ENCODE results near the gene SLCO6A1. TPM values are rescaled to one million over a fixed set of nuclear protein-coding genes. Genes with fewer than 3 reads are reported as not detected.

The SLCO6A1 gene
- total RNA-seq, 2 donors from 2014 or later, result not detected

DNA sequence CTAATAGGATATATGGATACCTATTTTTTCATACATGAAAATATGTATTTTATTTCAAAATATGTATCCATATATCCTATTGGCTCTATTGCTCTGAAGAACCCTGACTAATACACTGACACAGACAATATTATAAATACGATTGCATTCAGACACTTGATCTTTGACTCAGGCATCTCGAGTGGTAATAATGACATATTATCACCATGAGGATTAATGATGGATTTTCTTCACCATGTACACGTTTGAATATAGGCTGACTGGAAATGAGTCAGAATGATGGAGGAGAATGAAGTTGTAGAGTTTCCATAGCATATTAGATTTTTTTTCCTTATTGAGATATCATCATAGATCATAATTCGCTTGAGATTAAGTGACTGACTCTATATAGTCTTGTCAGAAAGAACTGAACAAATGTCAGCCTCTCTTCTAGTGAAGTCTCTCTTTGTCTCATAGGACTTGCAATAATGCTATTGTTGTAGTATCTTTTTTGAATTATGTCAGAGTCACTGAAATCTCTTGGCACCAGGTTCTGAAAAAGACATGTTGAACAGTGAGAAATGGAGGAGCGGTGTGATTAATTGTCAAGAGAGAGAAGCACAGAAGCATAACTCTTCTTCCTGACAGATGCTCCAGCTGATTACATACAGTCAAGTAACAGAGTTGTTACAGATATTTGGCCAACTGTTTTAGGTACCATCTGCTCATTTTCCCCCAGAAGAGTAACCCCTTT, 41.4 kb upstream of the SLCO6A1 start:
- TF ChIP-seq, protein P1, sequence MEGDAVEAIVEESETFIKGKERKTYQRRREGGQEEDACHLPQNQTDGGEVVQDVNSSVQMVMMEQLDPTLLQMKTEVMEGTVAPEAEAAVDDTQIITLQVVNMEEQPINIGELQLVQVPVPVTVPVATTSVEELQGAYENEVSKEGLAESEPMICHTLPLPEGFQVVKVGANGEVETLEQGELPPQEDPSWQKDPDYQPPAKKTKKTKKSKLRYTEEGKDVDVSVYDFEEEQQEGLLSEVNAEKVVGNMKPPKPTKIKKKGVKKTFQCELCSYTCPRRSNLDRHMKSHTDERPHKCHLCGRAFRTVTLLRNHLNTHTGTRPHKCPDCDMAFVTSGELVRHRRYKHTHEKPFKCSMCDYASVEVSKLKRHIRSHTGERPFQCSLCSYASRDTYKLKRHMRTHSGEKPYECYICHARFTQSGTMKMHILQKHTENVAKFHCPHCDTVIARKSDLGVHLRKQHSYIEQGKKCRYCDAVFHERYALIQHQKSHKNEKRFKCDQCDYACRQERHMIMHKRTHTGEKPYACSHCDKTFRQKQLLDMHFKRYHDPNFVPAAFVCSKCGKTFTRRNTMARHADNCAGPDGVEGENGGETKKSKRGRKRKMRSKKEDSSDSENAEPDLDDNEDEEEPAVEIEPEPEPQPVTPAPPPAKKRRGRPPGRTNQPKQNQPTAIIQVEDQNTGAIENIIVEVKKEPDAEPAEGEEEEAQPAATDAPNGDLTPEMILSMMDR (IDR thresholded peaks at IDR 0.05), result no peak
- no peak for DNase-seq (ENCODE audit: low spot score)
- Histone ChIP-seq H3K4me3 (no peak overlapping the region), H3K36me3 (no peaks in the 10 kb centered on the region), H3K4me1 (ENCODE audit: control insufficient read depth in 1 of 2, low read depth in 2 of 2) (no peaks in the 10 kb centered on the region), H3K9me3 (no peaks in the 10 kb centered on the region), H3K27me3 (replicated peaks; ENCODE audit: insufficient read depth) (no peaks in the 10 kb centered on the region), H3K27ac (no peak overlapping the region)
- no peak for ATAC-seq (ENCODE audit: insufficient number of reproducible peaks, low FRiP score, low read depth)

GRCh38 chr5:102539562-102539961, 40.8 kb upstream of the SLCO6A1 start:
- Histone ChIP-seq H3K4me3 (no peak overlapping the region), H3K9me3 (no peaks in the 10 kb centered on the region), H3K27ac (no peak overlapping the region), H3K27me3 (replicated peaks; ENCODE audit: insufficient read depth) (no peaks in the 10 kb centered on the region), H3K36me3 (no peaks in the 10 kb centered on the region), H3K4me1 (ENCODE audit: control insufficient read depth in 1 of 2, low read depth in 2 of 2) (no peaks in the 10 kb centered on the region)
- TF ChIP-seq, protein P1 (IDR thresholded peaks at IDR 0.05), result no peak
- ATAC-seq (ENCODE audit: insufficient number of reproducible peaks, low FRiP score, low read depth), result no peak
- DNase-seq (ENCODE audit: low spot score), result no peak

DNA sequence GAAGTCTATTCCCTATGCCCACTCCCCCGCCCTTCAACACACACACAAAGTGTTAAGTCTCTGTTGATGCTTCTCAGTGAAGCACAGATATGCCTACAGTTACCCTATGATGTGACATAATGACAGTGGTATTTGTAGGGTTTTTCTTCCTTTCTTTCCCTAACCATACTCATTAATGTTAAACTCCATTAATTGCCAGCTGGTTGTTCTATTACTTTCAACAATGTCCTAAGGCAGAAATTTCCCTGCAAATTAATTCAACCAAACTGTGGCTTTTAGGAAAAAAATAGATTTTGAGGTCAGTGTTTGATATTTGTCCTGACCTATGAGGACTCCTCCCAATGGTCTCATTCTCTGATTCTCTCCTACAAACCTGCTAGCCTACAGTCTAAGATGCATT, 38.2 kb upstream of the SLCO6A1 start:
- H3K4me1 ChIP-seq (ENCODE audit: control insufficient read depth in 1 of 2, low read depth in 2 of 2), result peaks cover 4 to 5% of the 10 kb centered on the region in 2 donors
- H3K27ac ChIP-seq, result no peak overlapping the region
- no peak for ATAC-seq (ENCODE audit: insufficient number of reproducible peaks, low FRiP score, low read depth)
- H3K9me3 ChIP-seq, result no peaks in the 10 kb centered on the region
- H3K4me3 ChIP-seq, result no peak overlapping the region
- no peaks in the 10 kb centered on the region for H3K36me3 ChIP-seq
- H3K27me3 ChIP-seq (replicated peaks; ENCODE audit: insufficient read depth), result no peaks in the 10 kb centered on the region
- TF ChIP-seq, protein P1 (IDR thresholded peaks at IDR 0.05), result no peak
- no peak for DNase-seq (ENCODE audit: low spot score)

- Histone ChIP-seq H3K4me1 (ENCODE audit: control insufficient read depth in 1 of 2, low read depth in 2 of 2) (peaks cover 8 to 11% of the 10 kb centered on the region in 2 donors), H3K27ac (no peak overlapping the region), H3K9me3 (no peaks in the 10 kb centered on the region), H3K36me3 (no peaks in the 10 kb centered on the region), H3K27me3 (replicated peaks; ENCODE audit: insufficient read depth) (no peaks in the 10 kb centered on the region), H3K4me3 (no peak overlapping the region)
- TF ChIP-seq, protein P1 (IDR thresholded peaks at IDR 0.05), result no peak
- ATAC-seq (ENCODE audit: insufficient number of reproducible peaks, low FRiP score, low read depth) (no peak), DNase-seq (ENCODE audit: low spot score) (no peak)
Measured at GRCh38 chr5:102536323-102536928, 37.6 kb upstream of the SLCO6A1 start.

- Histone ChIP-seq H3K4me1 (ENCODE audit: control insufficient read depth in 1 of 2, low read depth in 2 of 2) (peaks cover 8 to 11% of the 10 kb centered on the region in 2 donors), H3K27ac (no peak overlapping the region), H3K36me3 (no peaks in the 10 kb centered on the region), H3K9me3 (no peaks in the 10 kb centered on the region), H3K4me3 (no peak overlapping the region), H3K27me3 (replicated peaks; ENCODE audit: insufficient read depth) (no peaks in the 10 kb centered on the region)
- TF ChIP-seq, protein P1 (IDR thresholded peaks at IDR 0.05), result no peak
- DNase-seq (ENCODE audit: low spot score), result no peak
- peak; percentile 50 for ATAC-seq (ENCODE audit: insufficient number of reproducible peaks, low FRiP score, low read depth)
Measured at GRCh38 chr5:102532123-102532522, 33.3 kb upstream of the SLCO6A1 start.
